H9 (cell line): Measurements from ENCODE around the gene SNAI3. TPM values are rescaled to one million over a fixed set of nuclear protein-coding genes. Genes with fewer than 3 reads are reported as not detected.

Source experiments
- DNase-seq: peaks from one replicate; pipeline ENCODE4 v3.0.0-alpha.2; 2017
- H2AFZ ChIP-seq: one replicate; pipeline ENCODE4 v1.6.1; 2013; ENCODE audit warnings: mild to moderate bottlenecking, low read length, control low read depth, moderate library complexity
- H2AK5ac ChIP-seq: 2 replicates; pipeline ENCODE4 v1.6.1; 2013; ENCODE audit warnings: low read length, control low read depth, mixed read lengths; ENCODE audit not compliant: insufficient read length
- H2BK120ac ChIP-seq: one replicate; pipeline ENCODE4 v1.6.1; 2013; ENCODE audit warnings: low read depth, mild to moderate bottlenecking, low read length, control low read depth, inconsistent platforms; ENCODE audit not compliant: poor library complexity, severe bottlenecking
- H2BK12ac ChIP-seq: 2 replicates; pipeline ENCODE4 v1.6.1; 2013; ENCODE audit warnings: low read length, control low read depth, mixed read lengths, low read depth; ENCODE audit not compliant: insufficient read length
- H2BK15ac ChIP-seq: 2 replicates; pipeline ENCODE4 v1.6.1; 2013; ENCODE audit warnings: low read depth, low read length, control low read depth
- H2BK20ac ChIP-seq: one replicate; pipeline ENCODE4 v1.6.1; 2013; ENCODE audit warnings: low read depth, mild to moderate bottlenecking, low read length, control low read depth, inconsistent platforms; ENCODE audit not compliant: poor library complexity, severe bottlenecking
- H2BK5ac ChIP-seq: 2 replicates; pipeline ENCODE4 v1.6.1; 2013; ENCODE audit warnings: low read length, control low read depth, mixed read lengths; ENCODE audit not compliant: insufficient read length
- H3K14ac ChIP-seq: 2 replicates; pipeline ENCODE4 v1.6.1; 2013; ENCODE audit warnings: low read length, control low read depth; ENCODE audit not compliant: insufficient read depth
- H3K18ac ChIP-seq: 2 replicates; pipeline ENCODE4 v1.6.1; 2013; ENCODE audit warnings: low read depth, mild to moderate bottlenecking, mixed read lengths, low read length, control low read depth; ENCODE audit not compliant: insufficient read length
- H3K23ac ChIP-seq: 2 replicates; pipeline ENCODE4 v1.6.1; 2013; ENCODE audit warnings: low read length, control low read depth, mixed read lengths, low read depth; ENCODE audit not compliant: insufficient read length
- H3K23me2 ChIP-seq: 2 replicates; pipeline ENCODE4 v1.6.1; 2013; ENCODE audit warnings: low read depth, mild to moderate bottlenecking, mixed read lengths, low read length, control low read depth; ENCODE audit not compliant: insufficient read length, poor library complexity, severe bottlenecking
- H3K27ac ChIP-seq: 2 replicates; pipeline ENCODE4 v1.5.1; 2013; ENCODE audit warnings: low read length, control low read depth, mixed read lengths, low read depth; ENCODE audit not compliant: insufficient read length
- H3K27me3 ChIP-seq: 2 replicates; pipeline ENCODE4 v1.6.1; 2013; ENCODE audit warnings: low read length, control low read depth, inconsistent platforms; ENCODE audit not compliant: insufficient read depth
- H3K4ac ChIP-seq: 2 replicates; pipeline ENCODE4 v1.6.1; 2013; ENCODE audit warnings: low read depth, mild to moderate bottlenecking, control low read depth, inconsistent platforms, low read length, moderate library complexity
- H3K4me1 ChIP-seq: 2 replicates; pipeline ENCODE4 v1.6.1; 2013; ENCODE audit warnings: low read length, control low read depth, inconsistent platforms; ENCODE audit not compliant: insufficient read depth
- H3K4me2 ChIP-seq: 2 replicates; pipeline ENCODE4 v1.6.1; 2013; ENCODE audit warnings: low read length, control low read depth, mixed read lengths; ENCODE audit not compliant: insufficient read length, insufficient read depth
- H3K56ac ChIP-seq: 2 replicates; pipeline ENCODE4 v1.6.1; 2013; ENCODE audit warnings: low read depth, mild to moderate bottlenecking, mixed read lengths, low read length, control low read depth; ENCODE audit not compliant: insufficient read length
- H3K79me1 ChIP-seq: 2 replicates; pipeline ENCODE4 v1.6.1; 2013; ENCODE audit warnings: low read depth, mild to moderate bottlenecking, moderate library complexity, low read length, control low read depth, inconsistent platforms; ENCODE audit not compliant: insufficient read depth, poor library complexity, severe bottlenecking
- H3K79me2 ChIP-seq: 2 replicates; pipeline ENCODE4 v1.6.1; 2013; ENCODE audit warnings: low read length, control low read depth, inconsistent platforms; ENCODE audit not compliant: insufficient read depth
- H3K9ac ChIP-seq: 2 replicates; pipeline ENCODE4 v1.6.1; 2013; ENCODE audit warnings: low read length, control low read depth, mixed read lengths; ENCODE audit not compliant: insufficient read length; ENCODE audit errors: extremely low read depth
- H3K9me3 ChIP-seq: one replicate; pipeline ENCODE4 v1.6.1; 2013; ENCODE audit warnings: low read depth, low read length, inconsistent platforms; ENCODE audit not compliant: control insufficient read depth
- H3T11ph ChIP-seq: one replicate; pipeline ENCODE4 v1.6.1; 2013; ENCODE audit warnings: mild to moderate bottlenecking, low read length, control low read depth, inconsistent platforms
- H4K20me1 ChIP-seq: one replicate; pipeline ENCODE4 v1.6.1; 2013; ENCODE audit not compliant: control insufficient read depth, insufficient read length, insufficient read depth
- H4K5ac ChIP-seq: 2 replicates; pipeline ENCODE4 v1.6.1; 2013; ENCODE audit warnings: low read depth, mild to moderate bottlenecking, mixed read lengths, low read length, control low read depth; ENCODE audit not compliant: insufficient read length
- H4K8ac ChIP-seq: replicated peaks from 2 replicates; pipeline ENCODE4 v1.6.1; 2013; ENCODE audit warnings: low read length, control low read depth, mixed read lengths, low read depth; ENCODE audit not compliant: insufficient read length
- H4K91ac ChIP-seq: 2 replicates; pipeline ENCODE4 v1.6.1; 2013; ENCODE audit warnings: low read depth, mild to moderate bottlenecking, moderate library complexity, mixed read lengths, low read length, control low read depth; ENCODE audit not compliant: insufficient read length
- H3K27ac Mint-ChIP-seq, 3 experiments: 2 replicates in 2 of 3; 3 replicates in 1 of 3; pipeline ENCODE4 v1.8.0; 2020 to 2021; ENCODE audit warnings: mixed read lengths in 3 of 3, mild to moderate bottlenecking in 1 of 3, moderate library complexity in 1 of 3
- H3K27me3 Mint-ChIP-seq: 2 replicates; pipeline ENCODE4 v1.8.0; 2021; ENCODE audit warnings: low read depth, mild to moderate bottlenecking, moderate library complexity, mixed read lengths
- H3K36me3 Mint-ChIP-seq, 3 experiments: 2 replicates in 2 of 3; 3 replicates in 1 of 3; pipeline ENCODE4 v1.8.0; 2020 to 2021; ENCODE audit warnings: low read depth in 3 of 3, mixed read lengths in 3 of 3; ENCODE audit not compliant: insufficient read depth in 1 of 3
- H3K4me1 Mint-ChIP-seq, 2 experiments: 2 replicates each; pipeline ENCODE4 v1.8.0; 2020; ENCODE audit warnings: mixed read lengths in 2 of 2
- H3K4me3 Mint-ChIP-seq, 2 experiments: 2 replicates in 1 of 2; 3 replicates in 1 of 2; pipeline ENCODE4 v1.8.0; 2020 to 2021; ENCODE audit warnings: mild to moderate bottlenecking in 2 of 2, mixed read lengths in 2 of 2, moderate library complexity in 1 of 2
- H3K9me3 Mint-ChIP-seq, 2 experiments: 2 replicates in 1 of 2; 3 replicates in 1 of 2; pipeline ENCODE4 v1.8.0; 2020; ENCODE audit warnings: mild to moderate bottlenecking in 2 of 2, mixed read lengths in 2 of 2, moderate library complexity in 1 of 2
- WGBS: extraction: QIAGEN DNeasy Blood & Tissue Kit; methylation state at CpG from one replicate; pipeline ENCODE4 v1.1.7; 2013; ENCODE audit warnings: missing lambda C conversion rate, low lambda C conversion rate, mixed read lengths; ENCODE audit not compliant: insufficient read length; ENCODE audit errors: extremely low coverage; 5-methylcytosine and 5-hydroxymethylcytosine counted together
- total RNA-seq: library from RNA; stranded (reverse); gene quantifications from 2 replicates; pipeline ENCODE4 v1.2.1, GENCODE V29; 2021
- TF ChIP-seq, protein P1 (sequence below): fragments of 200-600 bp; sonication (generic); conservative IDR thresholded peaks from 3 replicates; pipeline ENCODE4 v1.8.0; 2021; ENCODE audit warnings: antibody characterized with exemption, mild to moderate bottlenecking

SNAI3 gene
- total RNA-seq, 1 experiment from 2014 or later: 3.2 TPM

DNA sequence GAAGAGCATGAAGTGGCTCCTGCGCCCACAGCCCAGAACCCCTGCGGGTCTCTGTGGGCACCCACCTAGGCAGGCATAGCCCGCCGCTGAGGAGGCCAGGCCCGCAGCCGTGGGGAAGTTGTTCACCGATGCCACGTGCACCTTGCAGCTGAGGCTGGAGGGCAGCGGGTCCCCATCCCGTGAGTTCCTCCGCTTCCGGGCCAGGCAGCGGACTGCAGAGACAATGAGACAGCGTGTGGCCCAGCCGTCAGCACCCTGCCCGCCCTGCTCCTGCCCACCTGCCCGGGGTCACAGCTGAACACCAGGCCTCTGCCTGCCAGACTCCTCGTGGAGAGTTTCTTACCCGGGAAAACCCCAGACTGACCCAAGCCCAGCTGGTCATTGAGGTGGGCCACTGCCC lies 28.9 kb downstream of the SNAI3 start:
- H3K9me3 ChIP-seq: no peaks in the 10 kb centered on the region
- no peaks in the 10 kb centered on the region for H3K27me3 Mint-ChIP-seq
- TF ChIP-seq, protein P1, sequence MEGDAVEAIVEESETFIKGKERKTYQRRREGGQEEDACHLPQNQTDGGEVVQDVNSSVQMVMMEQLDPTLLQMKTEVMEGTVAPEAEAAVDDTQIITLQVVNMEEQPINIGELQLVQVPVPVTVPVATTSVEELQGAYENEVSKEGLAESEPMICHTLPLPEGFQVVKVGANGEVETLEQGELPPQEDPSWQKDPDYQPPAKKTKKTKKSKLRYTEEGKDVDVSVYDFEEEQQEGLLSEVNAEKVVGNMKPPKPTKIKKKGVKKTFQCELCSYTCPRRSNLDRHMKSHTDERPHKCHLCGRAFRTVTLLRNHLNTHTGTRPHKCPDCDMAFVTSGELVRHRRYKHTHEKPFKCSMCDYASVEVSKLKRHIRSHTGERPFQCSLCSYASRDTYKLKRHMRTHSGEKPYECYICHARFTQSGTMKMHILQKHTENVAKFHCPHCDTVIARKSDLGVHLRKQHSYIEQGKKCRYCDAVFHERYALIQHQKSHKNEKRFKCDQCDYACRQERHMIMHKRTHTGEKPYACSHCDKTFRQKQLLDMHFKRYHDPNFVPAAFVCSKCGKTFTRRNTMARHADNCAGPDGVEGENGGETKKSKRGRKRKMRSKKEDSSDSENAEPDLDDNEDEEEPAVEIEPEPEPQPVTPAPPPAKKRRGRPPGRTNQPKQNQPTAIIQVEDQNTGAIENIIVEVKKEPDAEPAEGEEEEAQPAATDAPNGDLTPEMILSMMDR: no peak
- H2AK5ac ChIP-seq: no peak overlapping the region
- peaks cover 3% of the 10 kb centered on the region; the same call in 1 of the 2 replicates for H3K4me1 ChIP-seq
- H3K4me1 Mint-ChIP-seq: peaks cover 9 to 15% of the 10 kb centered on the region in 2 experiments
- DNase-seq: no peak
- no peak overlapping the region for H3K4me2 ChIP-seq
- H3K79me2 ChIP-seq: peaks cover 22% of the 10 kb centered on the region; the same call in 1 of the 2 replicates
- H4K20me1 ChIP-seq: no peaks in the 10 kb centered on the region
- no peak overlapping the region for H4K91ac ChIP-seq
- no peak overlapping the region for H4K5ac ChIP-seq
- H3K56ac ChIP-seq: no peak overlapping the region
- no peak overlapping the region for H3T11ph ChIP-seq
- H2AFZ ChIP-seq: no peak overlapping the region
- H2BK12ac ChIP-seq: no peak overlapping the region
- no peak overlapping the region for H2BK15ac ChIP-seq
- H3K18ac ChIP-seq: no peak overlapping the region
- no peak overlapping the region for H2BK5ac ChIP-seq
- no peak overlapping the region for H3K9ac ChIP-seq
- H3K27me3 ChIP-seq: no peaks in the 10 kb centered on the region
- no peak overlapping the region for H2BK120ac ChIP-seq
- H2BK20ac ChIP-seq: no peak overlapping the region
- no CpG with 5 or more reads among the region's 19 CpGs for WGBS
- no peak overlapping the region for H3K23ac ChIP-seq
- no peaks in the 10 kb centered on the region for H3K9me3 Mint-ChIP-seq
- peaks cover 3% of the 10 kb centered on the region for H3K79me1 ChIP-seq
- H3K14ac ChIP-seq: no peak overlapping the region
- peaks cover 5% of the 10 kb centered on the region for H3K23me2 ChIP-seq
- no peak overlapping the region for H3K27ac ChIP-seq
- H4K8ac ChIP-seq: no peak overlapping the region
- H3K4me3 Mint-ChIP-seq: no peak overlapping the region
- H3K4ac ChIP-seq: no peak overlapping the region
- H3K36me3 Mint-ChIP-seq: peaks cover 9 to 34% (median 30%) of the 10 kb centered on the region in 3 experiments
- H3K27ac Mint-ChIP-seq: no peak overlapping the region
